ENCODE data around the gene CNPY4. TPM values are rescaled to one million over a fixed set of nuclear protein-coding genes. Genes with fewer than 3 reads are reported as not detected.
A peak's percentile ranks its signal among the peaks of the same experiment; 100 is the strongest.

The CNPY4 gene
- total RNA-seq, 1 donor from 2014 or later = 9.2 TPM

GRCh38 chr7:100166317-100166940 lies 47.0 kb downstream of the CNPY4 start:
- DNase-seq (ENCODE audit: low spot score) = no peak

- no peak for DNase-seq (ENCODE audit: low spot score)
These were observed 47.8 kb downstream of the CNPY4 start for GRCh38 chr7:100166970-100167911.

- DNase-seq (ENCODE audit: low spot score) = no peak
These were observed 48.5 kb downstream of the CNPY4 start for GRCh38 chr7:100167912-100168323.

GRCh38 chr7:100169147-100169850 lies 49.9 kb downstream of the CNPY4 start:
- no peak for DNase-seq (ENCODE audit: low spot score)

- DNase-seq (ENCODE audit: low spot score) = peak; percentile 81
These were observed 50.9 kb downstream of the CNPY4 start for GRCh38 chr7:100170101-100170897.

- DNase-seq (ENCODE audit: low spot score) = peak; percentile 89
These were observed 51.8 kb downstream of the CNPY4 start for GRCh38 chr7:100171087-100171681.

GRCh38 chr7:100171840-100172239 lies 52.4 kb downstream of the CNPY4 start:
- peak; percentile 87 for DNase-seq (ENCODE audit: low spot score)

GRCh38 chr7:100173806-100174495 lies 54.5 kb downstream of the CNPY4 start:
- peak; percentile 74 for DNase-seq (ENCODE audit: low spot score)

GRCh38 chr7:100174582-100174981 lies 55.1 kb downstream of the CNPY4 start:
- peak; percentile 20 for DNase-seq (ENCODE audit: low spot score)

Small RNAs within 50 kb of the gene (microRNA-seq; reads per million reads assigned to microRNA genes)
- gene MIR106B (ENCODE audit: borderline number of aligned reads) (297 reads per million, percentile 66 among the genes with 10 or more reads in this experiment), gene MIR25 (ENCODE audit: borderline number of aligned reads) (142 reads per million, percentile 51 among the genes with 10 or more reads in this experiment), gene MIR4658 (ENCODE audit: borderline number of aligned reads) (not detected), gene MIR93 (ENCODE audit: borderline number of aligned reads) (2,368 reads per million, percentile 83 among the genes with 10 or more reads in this experiment)

Other genes with a start within 250 kb of the CNPY4 start
- gene OR2AE1, start 242.6 kb upstream of the CNPY4 start, total RNA-seq = not detected
- 21.2 TPM for gene TRIM4, start 200.1 kb upstream of the CNPY4 start, total RNA-seq
- 0.61 TPM for gene GJC3, start 190.0 kb upstream of the CNPY4 start, total RNA-seq
- gene AZGP1, start 143.6 kb upstream of the CNPY4 start, total RNA-seq = 76.2 TPM
- gene ZKSCAN1, start 104.0 kb upstream of the CNPY4 start, total RNA-seq = 58.9 TPM
- 10.2 TPM for gene ZSCAN21, start 69.9 kb upstream of the CNPY4 start, total RNA-seq
- gene ZNF3, start 37.9 kb upstream of the CNPY4 start, total RNA-seq = 16.8 TPM
- 85.2 TPM for gene COPS6, start 30.7 kb upstream of the CNPY4 start, total RNA-seq
- 22.7 TPM for gene MCM7, start 18.2 kb upstream of the CNPY4 start, total RNA-seq
- 7.5 TPM for gene AP4M1, start 18.0 kb upstream of the CNPY4 start, total RNA-seq
- 27.7 TPM for gene TAF6, start 276 bp upstream of the CNPY4 start, total RNA-seq
- 1.7 TPM for gene MBLAC1, start 7.3 kb downstream of the CNPY4 start, total RNA-seq
- gene LAMTOR4, start 29.3 kb downstream of the CNPY4 start, total RNA-seq = 112 TPM
- gene TRAPPC14, start 39.1 kb downstream of the CNPY4 start, total RNA-seq = 22.5 TPM
- 1.7 TPM for gene GAL3ST4, start 49.0 kb downstream of the CNPY4 start, total RNA-seq
- 1.2 TPM for gene GPC2, start 57.7 kb downstream of the CNPY4 start, total RNA-seq
- gene STAG3, start 58.3 kb downstream of the CNPY4 start, total RNA-seq = 0.45 TPM
- gene PVRIG, start 100.3 kb downstream of the CNPY4 start, total RNA-seq = not detected
- gene SPDYE3, start 188.1 kb downstream of the CNPY4 start, total RNA-seq = not detected
- gene PILRB, start 238.5 kb downstream of the CNPY4 start, total RNA-seq = 32.1 TPM

Measured in mesenteric fat pad (tissue), 1 donor.